Nephron progenitor cell (in vitro differentiated cells): ENCODE data around the gene RCL1.
"Not testable (repeated sequence)": the region's sequence is repeated elsewhere in the genome, so short reads cannot be mapped to it uniquely, and the experiment has no call there.

ENCODE experiments used
- DNase-seq: peaks from one replicate; pipeline ENCODE4 v3.0.0; 2021
- H3K27ac Mint-ChIP-seq: 2 replicates; pipeline ENCODE4 v1.8.0; 2021; ENCODE audit warnings: mild to moderate bottlenecking, moderate library complexity, mixed read lengths
- H3K27me3 Mint-ChIP-seq: 2 replicates; pipeline ENCODE4 v1.8.0; 2021; ENCODE audit warnings: mild to moderate bottlenecking, low read depth, mixed read lengths; ENCODE audit not compliant: poor library complexity
- H3K36me3 Mint-ChIP-seq: 2 replicates; pipeline ENCODE4 v1.8.0; 2021; ENCODE audit warnings: low read depth, mixed read lengths
- H3K4me1 Mint-ChIP-seq: 2 replicates; pipeline ENCODE4 v1.8.0; 2021; ENCODE audit warnings: mixed read lengths
- H3K4me3 Mint-ChIP-seq: 2 replicates; pipeline ENCODE4 v1.8.0; 2021; ENCODE audit warnings: mild to moderate bottlenecking, moderate library complexity, mixed read lengths
- H3K9me3 Mint-ChIP-seq: 2 replicates; pipeline ENCODE4 v1.8.0; 2021; ENCODE audit warnings: mild to moderate bottlenecking, moderate library complexity, mixed read lengths
- CTCF ChIP-seq: fragments of 200-600 bp; sonication (generic); IDR thresholded peaks from 2 replicates; pipeline ENCODE4 v1.5.0; 2021; ENCODE audit warnings: antibody characterized with exemption

Gene RCL1

GRCh38 chr9:4788703-4789102 is 4.0 kb upstream of the RCL1 start:
- no peak for DNase-seq
- no peaks in the 10 kb centered on the region for H3K9me3 Mint-ChIP-seq
- H3K27ac Mint-ChIP-seq = no peak overlapping the region
- no peaks in the 10 kb centered on the region for H3K36me3 Mint-ChIP-seq
- H3K4me3 Mint-ChIP-seq = no peak overlapping the region
- TF ChIP-seq CTCF = no peak
- H3K27me3 Mint-ChIP-seq = peaks cover 12% of the 10 kb centered on the region
- peaks cover 25% of the 10 kb centered on the region for H3K4me1 Mint-ChIP-seq

- no peak for TF ChIP-seq CTCF
- Mint-ChIP-seq H3K9me3 (peaks cover 8% of the 10 kb centered on the region), H3K27me3 (peaks cover 10% of the 10 kb centered on the region), H3K4me3 (peak overlapping the region; percentile 92), H3K27ac (peak overlapping the region; percentile 17), H3K36me3 (peaks cover 11% of the 10 kb centered on the region), H3K4me1 (peaks cover 38% of the 10 kb centered on the region)
- peak; percentile 9 for DNase-seq
These were observed 631 bp upstream of the RCL1 start for GRCh38 chr9:4792054-4792571.

GRCh38 chr9:4793459-4794395 is 983 bp downstream of the RCL1 start:
- H3K36me3 Mint-ChIP-seq = peaks cover 14% of the 10 kb centered on the region
- peak overlapping the region; percentile 87 for H3K27ac Mint-ChIP-seq
- H3K4me3 Mint-ChIP-seq = peak overlapping the region; percentile 92
- peaks cover 11% of the 10 kb centered on the region for H3K9me3 Mint-ChIP-seq
- H3K27me3 Mint-ChIP-seq = peaks cover 4% of the 10 kb centered on the region
- TF ChIP-seq CTCF = no peak
- no peak for DNase-seq
- H3K4me1 Mint-ChIP-seq = peaks cover 53% of the 10 kb centered on the region

- DNase-seq = no peak
- H3K4me1 Mint-ChIP-seq = peaks cover 55% of the 10 kb centered on the region
These were observed 1.9 kb downstream of the RCL1 start for GRCh38 chr9:4794691-4795090.

GRCh38 chr9:4795108-4795507 is 2.4 kb downstream of the RCL1 start:
- Mint-ChIP-seq H3K9me3 (peaks cover 11% of the 10 kb centered on the region), H3K4me3 (peak overlapping the region; percentile 92)

More at GRCh38 chr9:4794691-4795090, 1.9 kb downstream of the RCL1 start:
- H3K27me3 Mint-ChIP-seq = peaks cover 4% of the 10 kb centered on the region
- peak overlapping the region; percentile 92 for H3K4me3 Mint-ChIP-seq
- no peak for TF ChIP-seq CTCF
- H3K9me3 Mint-ChIP-seq = peaks cover 11% of the 10 kb centered on the region
- peaks cover 14% of the 10 kb centered on the region for H3K36me3 Mint-ChIP-seq
- H3K27ac Mint-ChIP-seq = no peak overlapping the region

GRCh38 chr9:4796530-4796929 is 3.8 kb downstream of the RCL1 start:
- H3K4me3 Mint-ChIP-seq = no peak overlapping the region
- H3K36me3 Mint-ChIP-seq = peaks cover 25% of the 10 kb centered on the region
- peaks cover 45% of the 10 kb centered on the region for H3K4me1 Mint-ChIP-seq
- H3K27ac Mint-ChIP-seq = no peak overlapping the region
- TF ChIP-seq CTCF = no peak
- no peaks in the 10 kb centered on the region for H3K27me3 Mint-ChIP-seq
- DNase-seq = no peak
- H3K9me3 Mint-ChIP-seq = peaks cover 11% of the 10 kb centered on the region

More at GRCh38 chr9:4795108-4795507, 2.4 kb downstream of the RCL1 start:
- Mint-ChIP-seq H3K36me3 (peaks cover 14% of the 10 kb centered on the region), H3K4me1 (peaks cover 51% of the 10 kb centered on the region)
- DNase-seq, H3K27ac Mint-ChIP-seq, H3K27me3 Mint-ChIP-seq: not testable (repeated sequence)
